Esophagus squamous epithelium (tissue), 4 donors: Measurements from ENCODE around the gene TTF2.

Experiments
- POLR2A ChIP-seq, 4 donors: fragments of 450-650 bp; IDR thresholded peaks; one replicate each; pipeline ENCODE4 v1.6.1; 2017; ENCODE audit warnings: antibody characterized with exemption in 4 of 4, mild to moderate bottlenecking in 4 of 4, moderate library complexity in 3 of 4
- TF ChIP-seq, protein P1 (sequence below), 6 experiments: fragments of 450-650 bp in 4 of 6; fragments of 200-600 bp in 2 of 6; sonication (generic) in 2 of 6; IDR thresholded peaks; one replicate each; pipeline ENCODE4 v1.5.1; 2016 to 2019; ENCODE audit warnings: antibody characterized with exemption in 6 of 6, mild to moderate bottlenecking in 4 of 6, moderate library complexity in 4 of 6

GRCh38 chr1:117116784-117117130 is 56.6 kb downstream of the TTF2 start:
- no peak for TF ChIP-seq POLR2A (IDR thresholded peaks at IDR 0.05)
- TF ChIP-seq, protein P1, sequence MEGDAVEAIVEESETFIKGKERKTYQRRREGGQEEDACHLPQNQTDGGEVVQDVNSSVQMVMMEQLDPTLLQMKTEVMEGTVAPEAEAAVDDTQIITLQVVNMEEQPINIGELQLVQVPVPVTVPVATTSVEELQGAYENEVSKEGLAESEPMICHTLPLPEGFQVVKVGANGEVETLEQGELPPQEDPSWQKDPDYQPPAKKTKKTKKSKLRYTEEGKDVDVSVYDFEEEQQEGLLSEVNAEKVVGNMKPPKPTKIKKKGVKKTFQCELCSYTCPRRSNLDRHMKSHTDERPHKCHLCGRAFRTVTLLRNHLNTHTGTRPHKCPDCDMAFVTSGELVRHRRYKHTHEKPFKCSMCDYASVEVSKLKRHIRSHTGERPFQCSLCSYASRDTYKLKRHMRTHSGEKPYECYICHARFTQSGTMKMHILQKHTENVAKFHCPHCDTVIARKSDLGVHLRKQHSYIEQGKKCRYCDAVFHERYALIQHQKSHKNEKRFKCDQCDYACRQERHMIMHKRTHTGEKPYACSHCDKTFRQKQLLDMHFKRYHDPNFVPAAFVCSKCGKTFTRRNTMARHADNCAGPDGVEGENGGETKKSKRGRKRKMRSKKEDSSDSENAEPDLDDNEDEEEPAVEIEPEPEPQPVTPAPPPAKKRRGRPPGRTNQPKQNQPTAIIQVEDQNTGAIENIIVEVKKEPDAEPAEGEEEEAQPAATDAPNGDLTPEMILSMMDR (IDR thresholded peaks at IDR 0.05) = no peak
